Stimulated activated naive CD4-positive, alpha-beta T cell treated with Interleukin-2 at 50 U/mL for 16 hours (primary cell): ENCODE measurements around the gene TMEM220.
"Not testable (repeated sequence)": the region's sequence is repeated elsewhere in the genome, so short reads cannot be mapped to it uniquely, and the experiment has no call there.

ENCODE experiments used
- DNase-seq: peaks from one replicate; lab custom pipeline; 2025; lab: John Stamatoyannopoulos, UW

TMEM220 gene

DNA sequence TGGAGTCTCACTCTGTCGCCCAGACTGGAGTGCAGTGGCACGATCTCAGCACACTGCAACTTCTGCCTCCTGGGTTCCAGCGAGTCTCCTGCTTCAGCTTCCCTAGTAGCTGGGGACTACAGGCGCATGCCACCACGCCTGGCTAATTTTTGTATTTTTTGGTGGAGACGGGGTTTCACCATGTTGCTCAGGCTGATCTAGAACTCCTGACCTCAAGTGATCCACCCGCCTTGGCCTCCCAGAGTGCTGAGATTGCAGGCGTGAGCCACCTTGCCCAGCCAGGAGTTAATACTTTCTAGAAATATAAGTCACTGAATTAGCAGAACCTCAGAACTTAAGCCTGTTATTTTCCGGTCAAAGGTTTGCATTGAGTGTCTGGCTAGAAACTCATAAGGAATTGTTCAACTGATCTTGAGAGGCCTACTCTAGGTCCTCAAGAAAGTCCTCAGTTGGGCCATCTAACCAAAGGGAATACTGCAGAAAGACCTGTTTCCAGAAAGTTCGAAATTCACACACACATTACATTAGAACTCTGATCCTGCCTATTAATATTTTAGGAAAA, 1.4 kb downstream of the TMEM220 start:
- no peak for DNase-seq

GRCh38 chr17:10727192-10727591, 2.6 kb downstream of the TMEM220 start:
- DNase-seq, result no peak

DNA sequence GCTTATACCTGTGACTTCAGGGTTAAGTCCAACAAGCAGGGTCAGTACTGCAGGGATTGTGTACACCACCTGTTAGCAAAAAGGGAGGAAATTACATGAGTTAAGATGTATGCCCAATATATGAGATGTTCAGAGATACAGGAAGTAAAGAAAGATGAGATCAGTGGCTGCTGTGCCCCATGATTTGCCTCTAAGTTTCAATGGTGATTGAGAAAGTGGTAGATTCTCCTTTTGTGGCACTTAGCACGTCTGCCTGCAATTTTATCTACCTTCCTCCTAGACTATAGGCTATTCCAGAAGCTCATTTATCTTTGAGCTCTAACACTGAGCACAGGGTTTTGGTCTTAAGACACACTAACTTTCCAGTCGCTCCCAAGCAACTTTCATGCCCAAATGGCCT, 3.6 kb downstream of the TMEM220 start:
- DNase-seq, result no peak

GRCh38 chr17:10725262-10725661, 4.6 kb downstream of the TMEM220 start:
- no peak for DNase-seq

- DNase-seq, result no peak
Observed at GRCh38 chr17:10724546-10725195, 5.2 kb downstream of the TMEM220 start.

GRCh38 chr17:10718547-10718946, 11.3 kb downstream of the TMEM220 start:
- DNase-seq, result no peak

DNA sequence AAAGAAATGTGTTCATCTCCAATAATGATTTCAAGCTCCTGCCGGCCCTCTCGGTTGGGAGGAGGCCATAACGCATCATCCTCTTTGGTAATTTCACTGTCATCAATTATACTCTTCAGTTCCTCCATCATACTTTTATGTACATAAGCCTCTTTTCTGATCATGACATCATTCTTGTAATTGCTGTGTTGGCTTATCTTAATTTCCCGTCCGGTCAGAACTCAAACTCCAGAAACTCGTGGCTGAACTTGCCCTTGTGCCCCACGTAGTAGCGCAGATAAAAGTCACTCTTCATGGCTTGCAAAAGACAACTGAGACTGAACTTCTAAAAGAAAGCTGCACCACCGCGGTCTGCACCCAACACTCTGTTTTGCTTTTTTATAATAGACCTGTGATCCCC, 13.6 kb downstream of the TMEM220 start:
- DNase-seq, result no peak

DNA sequence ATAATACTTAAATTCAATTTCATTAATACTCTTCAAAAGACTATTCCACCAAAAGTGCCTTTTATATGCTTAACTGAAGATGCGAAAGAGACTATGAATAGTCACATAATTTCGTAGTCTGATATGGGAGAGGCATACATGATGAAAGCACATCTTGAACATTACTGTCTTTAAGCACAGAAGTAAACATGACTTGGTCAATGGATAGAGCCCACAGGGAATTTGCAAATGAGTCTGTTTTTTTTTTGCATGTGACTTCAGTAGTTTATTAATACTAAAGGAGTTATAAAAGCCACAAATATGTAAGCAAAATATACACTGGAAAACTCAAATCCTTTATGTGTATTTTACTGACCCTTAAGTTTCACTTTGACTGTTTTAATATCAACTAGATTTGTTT, 16.5 kb downstream of the TMEM220 start:
- DNase-seq, result no peak

- DNase-seq, result no peak
Observed at GRCh38 chr17:10705727-10706126, 24.1 kb downstream of the TMEM220 start.

- DNase-seq, result no peak
Observed at GRCh38 chr17:10702574-10702973, 27.2 kb downstream of the TMEM220 start.

- DNase-seq, result no peak
Observed at GRCh38 chr17:10699856-10700255, 30.0 kb downstream of the TMEM220 start.

DNA sequence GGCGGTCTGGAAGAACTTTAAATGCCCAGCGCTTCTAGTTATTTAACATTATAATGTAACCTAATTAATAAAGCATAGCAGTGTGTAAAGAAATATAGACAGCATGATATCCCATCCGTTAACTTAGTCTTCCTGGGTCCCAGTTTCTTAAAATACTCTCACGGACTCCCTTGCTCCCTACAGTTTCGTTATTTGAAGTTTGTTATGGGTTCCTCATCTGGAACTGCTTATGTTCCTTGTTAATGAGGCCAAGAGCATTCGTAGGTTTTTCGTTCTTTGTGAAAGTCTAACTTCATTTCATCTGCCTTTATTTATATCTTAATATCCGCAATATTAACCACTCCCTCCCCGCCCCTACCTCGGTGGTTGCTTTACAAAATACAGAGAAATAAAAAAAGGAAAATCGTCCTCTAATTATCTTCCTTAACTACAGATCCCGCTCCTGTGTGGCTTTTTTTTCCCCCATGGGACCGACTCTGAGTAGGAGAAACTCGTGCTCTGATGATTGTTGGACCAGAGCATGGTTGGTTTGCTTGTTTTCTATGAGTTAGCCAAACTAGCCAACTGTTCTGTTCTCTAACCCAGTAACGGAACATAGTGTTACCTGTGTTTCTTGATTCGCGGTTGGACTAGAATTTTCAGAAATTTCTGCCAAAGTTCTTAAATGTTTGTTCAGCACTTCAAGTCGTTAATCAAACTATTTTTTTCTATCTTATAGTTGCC, 31.6 kb downstream of the TMEM220 start:
- no peak for DNase-seq

DNA sequence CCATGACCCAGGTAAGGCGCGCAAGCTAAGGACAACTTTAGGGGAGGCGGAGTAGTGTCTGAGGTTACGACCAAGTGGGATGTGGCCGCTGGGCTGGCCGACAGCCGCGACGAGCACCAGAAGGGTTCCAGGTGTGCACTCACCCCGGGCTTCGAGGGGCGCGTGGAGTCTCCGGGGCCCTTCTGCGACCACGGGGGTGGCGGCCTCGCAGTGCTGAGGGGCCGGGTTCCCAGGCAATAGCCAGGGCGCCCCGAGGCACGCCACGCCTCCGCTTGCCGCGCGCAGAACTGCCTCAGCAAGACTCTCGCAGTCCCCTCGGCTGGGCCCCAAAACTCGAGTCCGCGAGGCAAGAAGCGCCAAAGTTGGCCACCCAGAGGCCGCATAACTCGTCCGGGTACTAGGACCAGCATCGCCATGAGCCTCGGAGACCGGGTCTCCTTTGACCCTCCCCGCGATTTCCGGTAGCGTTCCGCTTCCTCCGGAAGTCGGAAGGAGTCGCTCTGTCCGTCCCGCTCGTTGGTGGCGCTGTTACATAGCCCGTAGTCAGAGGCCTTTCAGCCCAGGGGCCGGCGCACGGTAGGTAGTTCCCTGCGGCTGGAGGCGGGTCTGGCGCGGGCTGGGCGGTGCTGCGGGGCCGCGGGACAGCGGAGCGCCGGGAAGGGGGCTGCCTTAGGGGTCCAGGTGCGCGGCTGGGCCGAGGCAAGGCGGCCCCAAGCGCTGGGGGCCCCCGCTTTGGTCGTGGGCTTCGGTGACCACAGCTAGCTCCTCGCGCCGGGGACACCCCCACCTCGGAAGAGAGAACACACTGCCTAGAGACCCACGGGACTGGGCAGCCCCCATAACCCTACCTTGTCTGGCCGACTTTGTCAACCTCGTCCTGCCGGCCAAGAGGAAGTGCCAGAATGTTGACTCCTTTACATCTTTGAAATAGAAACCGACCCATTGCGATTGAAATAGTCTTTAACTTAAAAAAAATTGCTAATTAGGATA, 32.4 kb downstream of the TMEM220 start, which contains the start of the genes ADPRM and SCO1:
TSS of gene ADPRM (plus strand) at position 503 of the 990 bp plus-strand sequence. CDS start 7,333 bp downstream, outside the sequence.
TSS of gene SCO1 (minus strand) at position 442 of the 990 bp plus-strand sequence. CDS start at position 416, 26 bp downstream.
- DNase-seq, result peak; percentile 91

DNA sequence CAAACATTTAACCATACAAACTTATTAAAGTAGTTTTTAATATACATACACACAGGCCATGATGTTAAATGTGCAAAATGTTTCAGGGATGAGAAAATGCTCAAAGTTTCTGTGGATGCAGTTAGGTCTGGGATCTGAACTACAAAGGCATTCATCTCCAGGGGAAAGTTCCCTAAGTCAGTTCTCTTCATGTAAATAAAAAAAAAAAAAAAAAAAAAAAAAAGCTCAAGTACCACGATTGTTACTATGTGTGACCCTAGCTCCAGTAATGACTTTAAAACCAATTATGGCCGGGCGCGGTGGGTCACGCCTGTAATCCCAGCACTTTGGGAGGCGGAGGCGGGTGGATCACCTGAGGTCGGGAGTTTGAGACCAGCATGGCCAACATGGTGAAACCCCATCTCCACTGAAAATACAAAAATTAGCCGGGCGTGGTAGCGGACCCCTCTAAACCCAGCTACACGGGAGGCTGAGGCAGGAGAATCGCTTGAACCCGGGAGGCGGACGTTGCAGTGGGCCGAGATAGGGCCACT, 33.9 kb downstream of the TMEM220 start:
- DNase-seq, result not testable (repeated sequence)

GRCh38 chr17:10687499-10687898, 42.3 kb downstream of the TMEM220 start:
- DNase-seq, result no peak

- no peak for DNase-seq
Observed at GRCh38 chr17:10683853-10684252, 46.0 kb downstream of the TMEM220 start.

DNA sequence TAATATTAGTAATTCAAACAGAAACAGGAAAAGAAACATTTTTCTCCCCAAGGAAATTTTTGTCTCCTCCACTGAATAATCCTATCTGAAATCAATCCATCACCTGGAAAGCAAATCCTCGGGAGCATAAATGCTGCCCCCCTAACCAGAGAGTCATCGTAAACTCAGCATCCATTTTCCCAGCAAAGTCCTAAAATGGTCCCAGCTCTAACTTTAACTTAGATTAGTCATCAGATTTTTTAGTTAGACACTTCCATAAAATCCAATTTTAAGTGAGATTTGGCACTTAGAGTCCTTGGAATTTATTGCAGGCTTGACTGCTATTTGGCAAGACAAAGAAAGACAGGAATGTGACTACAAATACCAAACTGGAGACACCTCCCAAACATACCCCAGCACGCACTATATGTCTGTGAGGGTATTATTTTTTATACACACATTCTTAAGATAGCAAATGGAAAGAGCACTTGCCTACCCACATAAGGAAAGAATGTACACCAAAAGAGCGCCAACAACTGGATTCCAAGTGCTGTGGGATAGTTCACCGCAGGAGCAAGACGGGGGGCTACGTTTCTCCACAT, 47.9 kb downstream of the TMEM220 start:
- no peak for DNase-seq

DNA sequence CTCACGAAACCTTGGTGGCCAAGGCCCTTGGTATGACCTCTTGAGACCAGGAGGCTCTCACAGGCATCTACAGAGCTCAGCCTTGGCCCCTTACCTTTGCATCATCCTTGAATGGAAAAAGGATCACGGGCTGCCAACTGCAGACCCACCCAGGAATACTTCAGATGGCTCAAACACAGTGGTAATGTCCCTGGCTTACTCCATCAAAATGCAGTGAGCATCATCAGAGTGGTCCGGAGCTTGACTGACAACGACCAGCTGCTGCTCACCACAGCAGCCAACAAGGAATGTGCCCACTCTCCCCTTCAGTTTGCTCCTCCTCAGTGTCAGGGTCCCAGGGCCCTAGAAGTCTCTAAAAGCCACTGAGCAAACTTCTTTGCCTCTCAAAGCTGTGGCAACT, 55.1 kb downstream of the TMEM220 start:
- no peak for DNase-seq

DNA sequence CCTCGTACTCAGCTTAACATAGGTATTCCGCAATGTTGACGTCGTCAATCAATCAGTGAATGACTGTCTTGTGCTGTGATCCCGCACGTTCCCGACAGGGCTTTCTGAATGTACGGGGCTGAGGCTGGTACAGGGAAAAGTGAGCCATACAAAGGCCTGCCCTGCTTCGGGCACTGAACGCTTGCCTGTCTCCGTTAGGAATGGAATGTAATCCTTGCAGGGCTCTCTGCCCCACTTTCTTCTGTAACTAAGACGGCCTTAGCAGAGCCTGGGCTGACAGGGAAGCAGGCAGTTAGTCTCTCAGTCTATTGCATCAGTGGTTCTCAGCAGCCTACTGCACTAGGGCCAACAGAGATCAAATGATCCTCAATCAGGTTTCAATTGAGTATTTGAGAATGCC, 56.5 kb downstream of the TMEM220 start:
- no peak for DNase-seq

DNA sequence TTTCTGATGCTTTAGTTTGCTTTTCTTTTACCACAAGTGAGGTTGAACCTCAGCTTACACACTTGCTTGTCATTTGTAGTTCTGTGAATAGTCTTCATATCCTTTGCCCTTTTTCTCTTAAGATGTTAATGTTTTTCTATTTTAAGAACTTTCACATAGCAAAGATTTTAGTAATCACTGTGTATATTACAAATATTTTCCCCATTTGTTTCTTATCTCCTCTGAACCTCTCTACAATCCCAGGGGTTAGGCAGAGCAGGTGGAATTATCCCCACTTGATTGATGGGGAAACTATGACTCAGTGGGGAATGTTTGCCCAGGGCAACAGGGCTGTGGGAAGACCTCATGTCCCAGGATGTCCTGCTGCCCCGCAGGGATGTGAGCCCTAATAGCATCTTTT, 61.0 kb downstream of the TMEM220 start:
- DNase-seq, result no peak

GRCh38 chr17:10666906-10667305, 62.9 kb downstream of the TMEM220 start:
- no peak for DNase-seq
